SK-N-SH (cell line): Measurements from ENCODE around the gene CELSR1. TPM values are rescaled to one million over a fixed set of nuclear protein-coding genes. Genes with fewer than 3 reads are reported as not detected.

ENCODE experiments used
- CTCF ChIA-PET: fragments of 300-600, 350-600 bp; formaldehyde crosslinking; extraction: SDS; loops from one replicate; lab custom pipeline; 2021; lab: Yijun Ruan, JAX
- POLR2A ChIA-PET: fragments of 350-600 bp; sonication (Branson Sonifier 250); formaldehyde crosslinking; extraction: SDS; loops from one replicate; lab custom pipeline; 2020; ENCODE audit warnings: antibody characterized with exemption, inconsistent platforms; lab: Yijun Ruan, JAX
- DNase-seq: peaks from one replicate; pipeline ENCODE4 v3.0.0; 2012
- H2AFZ ChIP-seq: fragments of 200-600 bp; sonication (generic); 2 replicates; pipeline ENCODE4 v1.8.1; 2016; ENCODE audit warnings: antibody characterized with exemption, mild to moderate bottlenecking, low read depth
- H3F3A ChIP-seq: fragments of 200-600 bp; sonication (generic); replicated peaks from 2 replicates; pipeline ENCODE3; 2016; ENCODE audit warnings: antibody characterized with exemption, mild to moderate bottlenecking; ENCODE audit not compliant: insufficient read depth
- H3K27ac ChIP-seq, 2 experiments: fragments of 200-500 bp in 1 of 2; fragments of 200-600 bp in 1 of 2; sonication (Bioruptor generic) in 1 of 2; sonication (generic), shearing (Covaris generic) in 1 of 2; 2 replicates each; pipeline versions ENCODE4 v1.5.1 to v1.6.1; 2014 to 2016; ENCODE audit warnings: low read depth in 2 of 2, inconsistent platforms in 1 of 2, low read length in 1 of 2, mild to moderate bottlenecking in 1 of 2, mixed read lengths in 1 of 2
- H3K27me3 ChIP-seq: fragments of 200-600 bp; sonication (generic), shearing (Covaris generic); 2 replicates; pipeline ENCODE4 v1.6.1; 2016; ENCODE audit warnings: mixed run types; ENCODE audit not compliant: insufficient read depth
- H3K36me3 ChIP-seq, 2 experiments: fragments of 200-500 bp in 1 of 2; fragments of 200-600 bp in 1 of 2; sonication (Bioruptor generic) in 1 of 2; sonication (generic) in 1 of 2; replicated peaks in 1 of 2; 2 replicates each; pipeline versions ENCODE3 to v1.5.1; 2014 to 2016; ENCODE audit warnings: low read length in 1 of 2, mild to moderate bottlenecking in 1 of 2; ENCODE audit not compliant: insufficient read depth in 2 of 2, control insufficient read depth in 1 of 2
- H3K4me1 ChIP-seq, 2 experiments: fragments of 200-500 bp in 1 of 2; fragments of 200-600 bp in 1 of 2; sonication (Bioruptor generic) in 1 of 2; sonication (generic), shearing (Covaris generic) in 1 of 2; 2 replicates each; pipeline versions ENCODE4 v1.5.1 to v1.6.1; 2014 to 2016; ENCODE audit warnings: low read depth in 1 of 2, low read length in 1 of 2, mixed run types in 1 of 2; ENCODE audit not compliant: insufficient read depth in 2 of 2, control insufficient read depth in 1 of 2
- H3K4me2 ChIP-seq: fragments of 200-600 bp; sonication (generic), shearing (Covaris generic); 2 replicates; pipeline ENCODE4 v1.6.1; 2017; ENCODE audit warnings: mixed run types
- H3K4me3 ChIP-seq, 2 experiments: fragments of 200-500 bp in 1 of 2; fragments of 200-600 bp in 1 of 2; sonication (Bioruptor generic) in 1 of 2; sonication (generic), shearing (Covaris generic) in 1 of 2; 2 replicates each; pipeline versions ENCODE4 v1.5.1 to v1.8.1; 2014 to 2016; ENCODE audit warnings: low read depth in 2 of 2, inconsistent platforms in 1 of 2, low read length in 1 of 2, mild to moderate bottlenecking in 1 of 2, mixed read lengths in 1 of 2, moderate library complexity in 1 of 2
- H3K79me2 ChIP-seq: fragments of 200-600 bp; sonication (generic); 2 replicates; pipeline ENCODE4 v1.8.1; 2017; ENCODE audit warnings: mild to moderate bottlenecking; ENCODE audit not compliant: insufficient read depth
- H3K9ac ChIP-seq: fragments of 200-600 bp; sonication (generic); 2 replicates; pipeline ENCODE4 v1.6.1; 2017; ENCODE audit warnings: mixed run types
- H3K9me2 ChIP-seq: fragments of 200-600 bp; sonication (generic); 2 replicates; pipeline ENCODE4 v1.6.1; 2017; ENCODE audit warnings: mixed run types
- H3K9me3 ChIP-seq: fragments of 200-600 bp; sonication (generic); 2 replicates; pipeline ENCODE4 v1.6.1; 2017; ENCODE audit warnings: mixed run types, mild to moderate bottlenecking, moderate library complexity
- H4K20me1 ChIP-seq: fragments of 200-600 bp; sonication (generic); 2 replicates; pipeline ENCODE4 v1.6.1; 2017; ENCODE audit warnings: mild to moderate bottlenecking, mixed run types; ENCODE audit not compliant: insufficient read depth
- CTCF ChIP-seq: fragments of 200-600 bp; sonication (generic); IDR thresholded peaks from 2 replicates; pipeline ENCODE4 v1.6.1; 2017; ENCODE audit warnings: antibody characterized with exemption, mild to moderate bottlenecking, moderate library complexity
- ELF1 ChIP-seq: IDR thresholded peaks from 2 replicates; pipeline ENCODE4 v1.4.0; 2012
- FOSL2 ChIP-seq: IDR thresholded peaks from 2 replicates; pipeline ENCODE4 v1.4.0; 2012; ENCODE audit warnings: low read depth, mild to moderate bottlenecking, moderate library complexity, borderline replicate concordance
- FOXM1 ChIP-seq: IDR thresholded peaks from 2 replicates; pipeline ENCODE4 v1.4.0; 2012; ENCODE audit warnings: low read depth, mild to moderate bottlenecking
- GABPA ChIP-seq: IDR thresholded peaks from 2 replicates; pipeline ENCODE4 v1.4.0; 2012; ENCODE audit warnings: low read depth, mild to moderate bottlenecking
- IRF3 ChIP-seq: fragments of 150-350 bp; IDR thresholded peaks from 2 replicates; pipeline ENCODE4 v1.6.1; 2016; ENCODE audit warnings: mild to moderate bottlenecking, low read depth, low read length
- MEF2A ChIP-seq: IDR thresholded peaks from 2 replicates; pipeline ENCODE4 v1.4.0; 2012; ENCODE audit warnings: low read depth, borderline replicate concordance
- NRF1 ChIP-seq: IDR thresholded peaks from 2 replicates; pipeline ENCODE4 v1.6.1; 2012; ENCODE audit warnings: low read depth, mild to moderate bottlenecking, low read length
- PBX3 ChIP-seq: IDR thresholded peaks from 2 replicates; pipeline ENCODE4; 2012
- POLR2AphosphoS5 ChIP-seq: IDR thresholded peaks from 2 replicates; pipeline ENCODE4 v1.6.1; 2012; ENCODE audit warnings: low read depth, low read length
- RCOR1 ChIP-seq: fragments of 150-350 bp; IDR thresholded peaks from 2 replicates; pipeline ENCODE4 v1.6.1; 2017; ENCODE audit warnings: antibody characterized with exemption, low read length
- RXRA ChIP-seq: IDR thresholded peaks from 2 replicates; pipeline ENCODE4 v1.4.0; 2012; ENCODE audit warnings: low read depth, mild to moderate bottlenecking, borderline replicate concordance
- SIN3A ChIP-seq: IDR thresholded peaks from 2 replicates; pipeline ENCODE4 v1.6.1; 2012; ENCODE audit warnings: low read depth, mild to moderate bottlenecking, low read length, moderate library complexity, borderline replicate concordance
- TCF12 ChIP-seq: IDR thresholded peaks from 2 replicates; pipeline ENCODE4 v1.4.0; 2012
- WGBS: methylation state at CpG from one replicate; pipeline ENCODE4 v1.1.6; 2017; ENCODE audit warnings: low lambda C conversion rate; 5-methylcytosine and 5-hydroxymethylcytosine counted together
- polyA plus RNA-seq, 3 experiments: library from polyadenylated mRNA; depleted of rRNA; stranded (reverse); fragments of >200 nt; gene quantifications; 2 replicates each; pipeline ENCODE4 v1.2.3, GENCODE V29; 2012

CELSR1 gene
- polyA plus RNA-seq, 1 of the 3 experiments (the other 2 are of a cell fraction): 5.0 TPM

GRCh38 chr22:46490538-46490937 is 46.9 kb downstream of the CELSR1 start:
- Histone ChIP-seq H4K20me1 (no peaks in the 10 kb centered on the region), H3F3A (no peaks in the 10 kb centered on the region), H3K79me2 (no peaks in the 10 kb centered on the region), H3K4me1 (no peaks in the 10 kb centered on the region; a peak in 1 of 4 replicates), H3K4me3 (no peak overlapping the region), H3K27me3 (no peaks in the 10 kb centered on the region), H3K36me3 (no peaks in the 10 kb centered on the region), H3K9ac (no peak overlapping the region), H3K4me2 (no peak overlapping the region), H3K27ac (no peak overlapping the region), H3K9me3 (no peaks in the 10 kb centered on the region), H3K9me2 (no peaks in the 10 kb centered on the region), H2AFZ (no peak overlapping the region)
- TF ChIP-seq NRF1 (no peak), CTCF (no peak), SIN3A (no peak), IRF3 (no peak), FOSL2 (no peak)
- WGBS: 88% methylated on average over 11 of the region's 11 CpGs
- ChIA-PET POLR2A (no interaction called here), CTCF (interaction anchor here (0.8 kb wide), 1 partner anchor 12 kb away, joined by 3 read pairs; no protein-coding TSS in a partner anchor)
- no peak for DNase-seq

GRCh38 chr22:46486996-46487717 is 50.3 kb downstream of the CELSR1 start:
- Histone ChIP-seq H3F3A (no peaks in the 10 kb centered on the region), H2AFZ (no peak overlapping the region), H3K4me3 (no peak overlapping the region), H3K9me2 (no peaks in the 10 kb centered on the region), H3K4me1 (no peaks in the 10 kb centered on the region; a peak in 1 of 4 replicates), H4K20me1 (no peaks in the 10 kb centered on the region), H3K27me3 (no peaks in the 10 kb centered on the region), H3K27ac (no peak overlapping the region), H3K79me2 (no peaks in the 10 kb centered on the region), H3K9me3 (no peaks in the 10 kb centered on the region), H3K9ac (no peak overlapping the region), H3K4me2 (no peak overlapping the region), H3K36me3 (no peaks in the 10 kb centered on the region)
- ChIA-PET POLR2A (no interaction called here), CTCF (interaction anchor here (0.6 kb wide), 1 partner anchor 666 kb away, joined by 3 read pairs; no protein-coding TSS in a partner anchor)
- DNase-seq: peak; percentile 43
- TF ChIP-seq TCF12 (no peak), GABPA (no peak), ELF1 (no peak), RCOR1 (no peak), FOXM1 (no peak), PBX3 (no peak), MEF2A (no peak), POLR2AphosphoS5 (no peak), RXRA (no peak)
- 29% methylated on average over 12 of the region's 12 CpGs for WGBS
